Karpas-422 (cell line): Measurements from ENCODE around the gene COL4A2. TPM values are rescaled to one million over a fixed set of nuclear protein-coding genes. Genes with fewer than 3 reads are reported as not detected.

Source experiments
- DNase-seq: peaks from one replicate; pipeline ENCODE4 v3.0.0-alpha.2; 2015
- H2AFZ ChIP-seq: fragments of 200-600 bp; sonication (generic); 2 replicates; pipeline ENCODE4 v1.6.1; 2014; ENCODE audit warnings: antibody characterized with exemption, low read length, mixed read lengths
- H3K27ac ChIP-seq: fragments of 200-600 bp; sonication (generic); 2 replicates; pipeline ENCODE4 v1.5.1; 2014; ENCODE audit warnings: mild to moderate bottlenecking, low read length, moderate library complexity
- H3K27me3 ChIP-seq: fragments of 200-600 bp; sonication (generic); 2 replicates; pipeline ENCODE4 v1.6.1; 2014; ENCODE audit warnings: low read length, mixed read lengths
- H3K36me3 ChIP-seq: fragments of 200-600 bp; sonication (generic); 2 replicates; pipeline ENCODE4 v1.6.1; 2014; ENCODE audit warnings: low read length, mixed read lengths; ENCODE audit not compliant: insufficient read depth
- H3K4me1 ChIP-seq: fragments of 200-600 bp; sonication (generic); 2 replicates; pipeline ENCODE4 v1.6.1; 2014; ENCODE audit warnings: mild to moderate bottlenecking, low read length, mixed read lengths
- H3K4me2 ChIP-seq: fragments of 200-600 bp; sonication (generic); 2 replicates; pipeline ENCODE4 v1.6.1; 2014; ENCODE audit warnings: low read length, low read depth, mild to moderate bottlenecking; ENCODE audit not compliant: poor library complexity, severe bottlenecking
- H3K4me3 ChIP-seq: fragments of 200-600 bp; sonication (generic); 2 replicates; pipeline ENCODE4 v1.5.1; 2014; ENCODE audit warnings: mild to moderate bottlenecking, antibody characterized with exemption, low read length, mixed read lengths
- H3K79me2 ChIP-seq: fragments of 200-600 bp; sonication (generic); 2 replicates; pipeline ENCODE4 v1.6.1; 2014; ENCODE audit warnings: mild to moderate bottlenecking, low read length, mixed read lengths
- H3K9ac ChIP-seq: fragments of 200-600 bp; sonication (generic); 2 replicates; pipeline ENCODE4 v1.6.0; 2014; ENCODE audit warnings: low read length
- H3K9me2 ChIP-seq: fragments of 200-600 bp; sonication (generic), shearing (Covaris generic); replicated peaks from 2 replicates; pipeline ENCODE4 v1.6.0; 2014; ENCODE audit warnings: mild to moderate bottlenecking, low read length, moderate library complexity; ENCODE audit not compliant: insufficient read depth
- H3K9me3 ChIP-seq: fragments of 300-700, 200-600 bp; sonication (generic); 2 replicates; pipeline ENCODE4 v1.6.1; 2014; ENCODE audit warnings: low read length, mixed read lengths
- H4K20me1 ChIP-seq: fragments of 200-600 bp; sonication (generic); 2 replicates; pipeline ENCODE4 v1.6.1; 2014; ENCODE audit warnings: mild to moderate bottlenecking, antibody characterized with exemption, low read length, low read depth; ENCODE audit not compliant: insufficient read depth
- total RNA-seq: library from RNA; depleted of rRNA; stranded (reverse); fragments of >200 nt; shearing (Covaris generic); gene quantifications from 2 replicates; pipeline ENCODE4 v1.2.3, GENCODE V29; 2014; ENCODE audit warnings: low replicate concordance

Gene COL4A2
- total RNA-seq, 1 experiment from 2014 or later, result not detected

- H3K9me3 ChIP-seq, result no peaks in the 10 kb centered on the region
- DNase-seq, result no peak
- H3K4me3 ChIP-seq, result no peak overlapping the region
- H2AFZ ChIP-seq, result no peak overlapping the region
- no peak overlapping the region for H3K4me2 ChIP-seq
- H3K79me2 ChIP-seq, result no peaks in the 10 kb centered on the region
- no peaks in the 10 kb centered on the region for H4K20me1 ChIP-seq
- H3K9ac ChIP-seq, result no peak overlapping the region
- no peaks in the 10 kb centered on the region for H3K9me2 ChIP-seq
- no peaks in the 10 kb centered on the region for H3K36me3 ChIP-seq
- H3K27me3 ChIP-seq, result 0 out of 2 replicates have a peak, but pooled peaks cover 3% of the 10 kb centered on the region
- no peak overlapping the region for H3K27ac ChIP-seq
- no peaks in the 10 kb centered on the region for H3K4me1 ChIP-seq
These were observed 24.7 kb upstream of the COL4A2 start for GRCh38 chr13:110282316-110282841.

- H3K4me2 ChIP-seq, result no peak overlapping the region
- H3K4me3 ChIP-seq, result no peak overlapping the region
- H3K9me3 ChIP-seq, result no peaks in the 10 kb centered on the region
- no peak overlapping the region for H3K9ac ChIP-seq
- H2AFZ ChIP-seq, result no peak overlapping the region
- no peaks in the 10 kb centered on the region for H3K79me2 ChIP-seq
- H3K27me3 ChIP-seq, result 0 out of 2 replicates have a peak, but pooled peaks cover 3% of the 10 kb centered on the region
- no peaks in the 10 kb centered on the region for H4K20me1 ChIP-seq
- H3K36me3 ChIP-seq, result no peaks in the 10 kb centered on the region
- DNase-seq, result no peak
- no peaks in the 10 kb centered on the region for H3K4me1 ChIP-seq
- H3K27ac ChIP-seq, result no peak overlapping the region
- no peaks in the 10 kb centered on the region for H3K9me2 ChIP-seq
These were observed 23.2 kb upstream of the COL4A2 start for GRCh38 chr13:110283736-110284517.

GRCh38 chr13:110284779-110285484 is 22.2 kb upstream of the COL4A2 start:
- no peaks in the 10 kb centered on the region for H3K79me2 ChIP-seq
- no peaks in the 10 kb centered on the region for H3K36me3 ChIP-seq
- no peaks in the 10 kb centered on the region for H3K9me3 ChIP-seq
- no peak overlapping the region for H3K9ac ChIP-seq
- no peak for DNase-seq
- H3K4me1 ChIP-seq, result no peaks in the 10 kb centered on the region
- no peak overlapping the region for H3K4me2 ChIP-seq
- H3K4me3 ChIP-seq, result no peak overlapping the region
- no peak overlapping the region for H2AFZ ChIP-seq
- H3K9me2 ChIP-seq, result no peaks in the 10 kb centered on the region
- H3K27me3 ChIP-seq, result 0 out of 2 replicates have a peak, but pooled peaks cover 3% of the 10 kb centered on the region
- no peaks in the 10 kb centered on the region for H4K20me1 ChIP-seq
- no peak overlapping the region for H3K27ac ChIP-seq

- H2AFZ ChIP-seq, result no peak overlapping the region
- no peaks in the 10 kb centered on the region for H3K9me2 ChIP-seq
- DNase-seq, result no peak
These were observed 20.9 kb upstream of the COL4A2 start for GRCh38 chr13:110285991-110286832.

GRCh38 chr13:110286833-110287819 is 20.0 kb upstream of the COL4A2 start:
- H2AFZ ChIP-seq, result no peak overlapping the region
- no peaks in the 10 kb centered on the region for H3K9me3 ChIP-seq
- no peaks in the 10 kb centered on the region for H4K20me1 ChIP-seq
- no peaks in the 10 kb centered on the region for H3K79me2 ChIP-seq
- no peak overlapping the region for H3K9ac ChIP-seq
- H3K4me2 ChIP-seq, result no peak overlapping the region
- H3K4me1 ChIP-seq, result no peaks in the 10 kb centered on the region
- DNase-seq, result no peak
- H3K27me3 ChIP-seq, result no peaks in the 10 kb centered on the region
- no peak overlapping the region for H3K4me3 ChIP-seq
- no peaks in the 10 kb centered on the region for H3K36me3 ChIP-seq
- H3K27ac ChIP-seq, result no peak overlapping the region
- H3K9me2 ChIP-seq, result no peaks in the 10 kb centered on the region

More at GRCh38 chr13:110285991-110286832, 20.9 kb upstream of the COL4A2 start:
- H3K4me2 ChIP-seq, result no peak overlapping the region
- no peaks in the 10 kb centered on the region for H3K36me3 ChIP-seq
- no peaks in the 10 kb centered on the region for H3K9me3 ChIP-seq
- H3K27me3 ChIP-seq, result no peaks in the 10 kb centered on the region
- H3K9ac ChIP-seq, result no peak overlapping the region
- no peaks in the 10 kb centered on the region for H4K20me1 ChIP-seq
- H3K79me2 ChIP-seq, result no peaks in the 10 kb centered on the region
- H3K4me3 ChIP-seq, result no peak overlapping the region
- H3K27ac ChIP-seq, result no peak overlapping the region
- H3K4me1 ChIP-seq, result no peaks in the 10 kb centered on the region

GRCh38 chr13:110289174-110289573 is 17.9 kb upstream of the COL4A2 start:
- Histone ChIP-seq H3K79me2 (no peaks in the 10 kb centered on the region), H3K36me3 (no peaks in the 10 kb centered on the region), H3K27me3 (no peaks in the 10 kb centered on the region), H2AFZ (no peak overlapping the region), H3K9me3 (no peaks in the 10 kb centered on the region), H3K4me3 (no peak overlapping the region), H3K27ac (no peak overlapping the region), H3K9ac (no peak overlapping the region), H3K4me2 (no peak overlapping the region), H4K20me1 (no peaks in the 10 kb centered on the region), H3K9me2 (no peaks in the 10 kb centered on the region), H3K4me1 (no peaks in the 10 kb centered on the region)
- no peak for DNase-seq

- Histone ChIP-seq H3K79me2 (no peaks in the 10 kb centered on the region), H2AFZ (no peak overlapping the region), H3K9me2 (no peaks in the 10 kb centered on the region), H4K20me1 (no peaks in the 10 kb centered on the region), H3K27ac (no peak overlapping the region), H3K9ac (no peak overlapping the region), H3K36me3 (no peaks in the 10 kb centered on the region), H3K4me2 (no peak overlapping the region), H3K4me1 (no peaks in the 10 kb centered on the region), H3K4me3 (no peak overlapping the region), H3K9me3 (no peaks in the 10 kb centered on the region), H3K27me3 (no peaks in the 10 kb centered on the region)
- no peak for DNase-seq
These were observed 17.4 kb upstream of the COL4A2 start for GRCh38 chr13:110289661-110290060.
